ENCODE results near the gene ZNF329.
A peak's percentile ranks its signal among the peaks of the same experiment; 100 is the strongest.
"Not testable (repeated sequence)": the region's sequence is repeated elsewhere in the genome, so short reads cannot be mapped to it uniquely, and the experiment has no call there.

Gene ZNF329

DNA sequence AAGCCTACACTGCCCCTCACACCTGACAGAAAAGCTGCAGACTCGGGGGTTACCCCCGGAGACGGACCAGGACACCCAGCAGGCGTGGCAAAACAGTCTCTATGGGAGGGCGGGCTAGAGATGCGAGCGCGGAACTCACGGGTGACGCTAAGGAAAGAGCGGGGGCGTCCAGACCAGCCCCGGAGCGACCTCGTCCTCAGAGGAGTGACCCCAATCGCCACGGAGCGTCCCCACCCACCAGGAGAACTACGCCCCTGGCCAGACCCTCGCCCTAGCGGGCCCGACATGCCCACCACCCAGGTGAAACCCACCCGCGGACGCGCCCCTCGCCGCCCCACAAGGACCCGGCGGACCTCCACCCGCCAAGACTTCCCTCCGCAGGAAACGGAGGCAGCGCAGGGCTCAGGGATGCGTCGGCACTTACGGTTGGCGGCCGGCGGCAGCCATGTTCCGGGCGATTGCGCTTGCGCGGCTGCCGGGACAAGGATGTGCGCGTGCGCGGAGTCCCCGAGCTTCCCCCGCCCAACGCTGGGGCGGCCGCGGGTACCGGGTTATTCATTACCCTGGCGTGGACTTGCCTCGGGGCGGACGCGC lies at the start of gene ZNF329:
Gene ZNF329, minus strand, starts transcription at position 462 of the 594 bp plus-strand sequence. CDS start 21,286 bp downstream, outside the sequence.
- peak; percentile 91 for DNase-seq

DNA sequence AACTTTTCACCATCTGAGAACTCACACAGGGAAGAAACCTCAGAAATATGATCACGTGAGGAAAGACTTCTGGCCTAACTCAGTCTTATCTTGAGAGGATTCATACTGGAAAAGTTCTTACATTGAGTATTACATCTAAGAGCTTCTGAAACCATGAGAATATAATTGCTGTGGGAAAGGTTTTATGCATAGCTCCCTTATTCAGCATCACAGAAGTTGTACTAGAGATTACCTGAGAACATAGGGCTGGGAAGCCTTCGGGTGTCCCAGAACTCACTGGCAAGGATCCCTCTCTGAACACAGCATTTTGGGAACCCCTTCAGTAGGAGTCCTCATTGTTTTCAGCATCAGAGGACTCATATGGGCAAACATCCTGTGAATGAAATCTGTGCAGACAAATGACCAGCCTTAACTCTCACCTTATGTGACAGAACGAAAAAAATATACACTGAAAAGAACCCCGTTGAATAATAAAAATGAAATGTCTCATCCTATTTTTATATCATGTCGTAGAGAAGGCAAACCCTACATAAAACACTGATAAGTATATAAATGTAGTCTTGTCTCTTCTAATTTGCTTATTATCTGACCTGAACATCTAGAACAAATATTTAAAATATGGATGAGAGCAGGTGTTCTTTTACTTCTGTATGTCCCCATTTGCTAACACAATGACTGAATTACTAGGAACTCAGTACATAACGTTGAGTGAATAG lies 46.5 kb upstream of the ZNF329 start:
- no peak for DNase-seq

DNA sequence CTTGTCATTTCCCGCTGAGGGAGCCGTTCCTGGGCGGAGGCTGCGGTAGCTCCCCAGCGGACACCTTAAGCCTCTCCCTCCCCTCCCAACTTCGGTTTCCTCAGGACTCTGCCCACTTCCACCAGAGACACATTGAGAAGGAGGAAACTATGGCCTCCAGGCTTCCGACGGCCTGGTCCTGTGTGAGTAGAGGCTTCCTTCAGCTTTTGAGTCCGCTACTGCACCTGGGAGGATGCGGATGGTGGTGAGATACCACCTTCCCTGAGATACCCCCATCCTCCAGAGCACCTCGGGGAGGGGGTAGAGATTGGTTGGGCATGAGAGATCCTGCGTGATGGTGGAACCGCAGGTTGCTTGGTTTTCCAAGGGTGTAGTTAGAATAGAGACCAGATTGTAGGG lies 33.2 kb upstream of the ZNF329 start:
- no peak for DNase-seq

DNA sequence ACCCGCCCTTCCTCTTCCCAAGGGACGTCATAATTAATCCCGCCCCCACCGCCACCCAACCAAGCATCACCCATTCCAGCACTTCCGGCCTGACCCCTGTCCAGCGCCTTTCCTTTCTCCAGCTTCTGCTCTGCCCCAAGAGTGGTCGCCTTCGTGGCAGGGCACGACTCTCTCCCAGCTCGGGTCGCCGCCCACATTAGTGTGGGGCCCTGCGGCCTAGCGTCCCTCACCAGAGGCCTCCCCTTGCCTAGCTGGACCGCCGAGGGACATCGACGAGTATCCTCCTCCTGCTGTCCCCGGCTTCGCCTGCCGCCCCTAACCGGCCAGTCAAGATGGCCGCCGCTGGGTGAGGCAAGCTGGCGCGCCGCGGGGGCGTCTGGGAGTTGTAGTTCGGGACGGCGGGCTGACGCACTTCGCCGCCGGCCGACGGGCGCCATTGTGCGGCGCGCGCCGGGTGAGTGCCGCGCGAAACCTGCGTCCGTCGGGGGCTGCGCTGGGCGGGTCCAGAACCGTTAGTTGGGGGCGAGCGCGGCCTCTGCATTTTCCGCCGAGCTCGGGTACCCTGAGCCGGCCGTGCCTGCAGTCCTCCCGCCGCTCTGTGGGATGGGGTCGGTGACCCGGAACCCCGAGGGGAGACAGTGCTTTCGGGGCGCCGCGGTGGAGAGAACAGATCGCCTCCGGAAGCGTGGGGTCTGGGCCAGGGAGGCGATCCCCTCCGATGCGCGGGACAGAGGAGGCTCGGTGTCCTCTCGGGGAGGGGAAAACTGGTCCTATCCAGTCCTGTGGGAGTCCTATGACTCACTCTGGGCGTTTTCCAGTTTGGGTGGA lies 32.6 kb upstream of the ZNF329 start, which contains the start of gene ZNF274:
Gene ZNF274, plus strand, starts transcription at position 73 of the 828 bp plus-strand sequence. CDS start 905 bp downstream, outside the sequence.
- peak; percentile 89 for DNase-seq

DNA sequence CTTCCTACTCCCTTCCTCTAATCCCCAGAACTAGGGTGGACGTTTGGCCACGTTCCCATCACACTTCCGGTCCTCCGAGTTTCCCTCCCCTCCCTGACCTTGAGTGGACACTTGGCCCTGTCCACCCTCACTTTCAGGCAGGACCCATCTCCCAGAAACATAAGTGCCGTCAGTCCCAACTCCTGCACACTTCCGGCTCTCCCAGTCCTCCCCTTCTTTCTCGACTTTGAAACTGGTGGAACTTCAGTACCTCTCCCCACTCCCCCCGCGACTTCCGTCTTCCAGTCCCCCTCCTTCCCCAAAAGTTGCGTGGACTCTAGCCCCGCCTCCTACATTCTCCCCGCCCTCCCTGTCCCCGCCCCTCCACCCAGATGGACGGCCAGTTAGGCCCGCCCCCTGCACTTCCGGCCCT lies 32.0 kb upstream of the ZNF329 start:
- DNase-seq, result peak; percentile 72

DNA sequence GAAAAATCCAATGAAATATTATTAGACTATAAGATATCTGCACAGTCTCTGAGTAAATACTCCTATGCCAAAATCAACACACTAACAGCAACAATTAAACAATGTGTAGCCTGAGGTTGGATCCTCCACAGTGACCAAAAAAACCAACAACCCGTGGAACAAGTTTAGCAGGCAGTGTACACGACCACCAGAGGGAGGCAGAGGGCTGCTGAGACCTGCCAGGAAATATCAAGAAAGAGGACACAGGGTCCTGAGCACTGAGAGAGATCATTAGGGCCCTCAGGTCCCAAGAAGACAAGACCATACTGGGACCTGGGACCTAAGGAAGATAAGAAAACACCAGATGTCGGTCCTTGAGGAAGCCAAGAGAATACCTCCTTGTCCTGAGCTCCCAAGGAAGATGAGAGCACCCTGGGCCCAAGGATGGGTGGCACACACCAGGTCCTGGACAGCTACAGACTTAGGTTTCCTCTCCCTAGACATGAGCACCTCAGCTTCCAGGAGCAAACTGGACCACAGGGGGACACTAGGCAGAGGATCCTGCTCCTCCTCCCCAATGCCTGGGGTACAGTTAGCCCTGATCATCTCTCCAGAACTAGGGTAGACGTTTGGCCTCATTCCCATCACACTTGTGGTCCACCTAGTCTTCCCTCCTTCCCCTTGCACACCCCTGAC lies 31.4 kb upstream of the ZNF329 start:
- DNase-seq, result peak; percentile 50

DNA sequence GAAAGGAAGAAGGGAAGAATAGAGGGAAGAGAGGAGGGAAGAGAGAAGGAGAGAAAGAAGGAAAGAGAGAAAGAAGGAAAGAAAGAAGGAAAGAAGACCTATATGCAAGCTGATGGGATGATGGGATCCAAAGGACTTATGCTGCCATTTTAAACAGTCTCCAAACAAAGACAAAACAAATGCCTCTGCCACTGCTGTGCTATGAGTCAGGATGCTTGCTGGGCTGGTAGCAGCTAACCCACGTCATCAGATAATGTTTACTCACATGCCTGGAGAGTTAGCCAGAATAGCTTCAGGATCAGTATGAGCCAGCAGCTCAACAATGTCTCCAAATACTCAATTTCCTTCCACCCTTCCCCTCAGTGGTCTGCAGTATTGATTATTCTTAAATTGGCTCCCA lies 20.3 kb upstream of the ZNF329 start:
- no peak for DNase-seq

DNA sequence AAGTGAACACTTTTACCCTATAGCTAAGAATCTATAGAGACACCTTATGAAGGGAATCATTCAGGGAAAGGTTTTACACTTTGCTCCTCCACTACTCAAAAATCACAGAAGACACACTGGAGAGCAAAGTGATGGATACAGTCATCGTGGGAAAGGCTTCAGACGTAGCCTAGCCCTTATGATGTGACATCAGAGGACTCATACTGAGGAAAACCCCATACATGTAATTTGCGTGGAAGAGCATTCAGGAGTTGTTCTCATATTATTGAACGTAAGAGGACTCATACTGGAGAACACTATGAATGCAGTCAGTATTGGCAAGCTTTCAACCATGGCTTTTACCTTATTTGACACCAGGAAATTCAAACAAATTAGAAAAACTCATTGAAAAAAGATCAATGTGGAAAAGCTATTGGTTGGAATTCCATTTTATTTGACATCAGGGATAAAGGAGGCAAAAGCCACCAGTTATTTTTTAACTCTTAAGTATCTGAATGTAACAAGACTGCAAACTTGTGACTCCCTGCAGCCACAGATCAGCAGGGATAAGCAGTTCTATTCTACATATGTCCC lies 16.2 kb upstream of the ZNF329 start:
- DNase-seq, result no peak

DNA sequence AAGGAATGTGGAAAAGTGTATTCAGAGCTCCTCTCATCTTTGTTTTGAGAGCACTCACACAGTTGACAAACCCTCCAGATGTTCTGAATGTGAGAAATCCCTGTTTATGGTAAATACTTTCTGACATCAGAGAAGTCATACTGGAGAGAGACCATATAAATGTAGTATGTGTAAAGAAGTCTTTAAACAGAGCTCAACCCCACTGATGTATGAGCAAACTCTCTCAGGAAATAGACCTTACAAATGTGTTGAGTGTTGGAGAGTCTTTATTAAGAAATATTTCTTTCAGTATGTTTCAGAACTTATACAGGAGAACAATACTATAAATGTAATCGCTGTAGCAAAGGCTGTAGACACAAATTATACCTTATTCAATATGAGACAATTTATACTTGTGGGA lies 15.7 kb upstream of the ZNF329 start:
- DNase-seq, result no peak

DNA sequence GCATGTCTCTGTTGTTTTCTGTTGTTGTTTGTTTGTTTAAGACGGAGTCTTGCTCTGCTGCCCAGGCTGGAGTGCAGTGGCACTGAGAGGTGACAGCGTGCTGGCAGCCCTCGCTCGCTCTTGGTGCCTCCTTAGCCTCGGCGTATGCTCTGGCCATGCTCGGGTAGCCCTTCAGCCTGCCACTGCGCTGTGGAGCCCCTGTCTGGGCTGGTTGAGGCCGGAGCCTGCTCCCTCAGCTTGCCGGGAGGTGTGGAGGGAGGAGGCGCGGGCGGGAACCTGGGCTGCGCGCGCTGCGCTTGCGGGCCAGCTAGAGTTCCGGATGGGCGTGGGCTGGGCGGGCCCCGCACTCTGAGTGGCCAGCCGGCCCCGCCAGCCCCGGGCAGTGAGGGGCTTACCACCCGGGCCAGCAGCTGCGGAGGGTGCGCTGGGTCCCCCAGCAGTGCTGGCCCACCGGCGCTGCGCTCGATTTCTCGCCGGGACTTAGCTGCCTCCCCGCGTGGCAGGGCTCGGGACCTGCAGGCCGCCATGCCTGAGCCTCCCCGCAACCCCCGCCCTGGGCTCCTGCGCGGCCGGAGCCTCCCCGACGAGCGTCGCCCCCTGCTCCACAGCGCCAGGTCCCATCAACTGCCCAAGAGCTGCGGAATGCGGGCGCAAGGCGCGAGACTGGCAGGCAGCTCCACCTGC lies 6.6 kb upstream of the ZNF329 start:
- no peak for DNase-seq

DNA sequence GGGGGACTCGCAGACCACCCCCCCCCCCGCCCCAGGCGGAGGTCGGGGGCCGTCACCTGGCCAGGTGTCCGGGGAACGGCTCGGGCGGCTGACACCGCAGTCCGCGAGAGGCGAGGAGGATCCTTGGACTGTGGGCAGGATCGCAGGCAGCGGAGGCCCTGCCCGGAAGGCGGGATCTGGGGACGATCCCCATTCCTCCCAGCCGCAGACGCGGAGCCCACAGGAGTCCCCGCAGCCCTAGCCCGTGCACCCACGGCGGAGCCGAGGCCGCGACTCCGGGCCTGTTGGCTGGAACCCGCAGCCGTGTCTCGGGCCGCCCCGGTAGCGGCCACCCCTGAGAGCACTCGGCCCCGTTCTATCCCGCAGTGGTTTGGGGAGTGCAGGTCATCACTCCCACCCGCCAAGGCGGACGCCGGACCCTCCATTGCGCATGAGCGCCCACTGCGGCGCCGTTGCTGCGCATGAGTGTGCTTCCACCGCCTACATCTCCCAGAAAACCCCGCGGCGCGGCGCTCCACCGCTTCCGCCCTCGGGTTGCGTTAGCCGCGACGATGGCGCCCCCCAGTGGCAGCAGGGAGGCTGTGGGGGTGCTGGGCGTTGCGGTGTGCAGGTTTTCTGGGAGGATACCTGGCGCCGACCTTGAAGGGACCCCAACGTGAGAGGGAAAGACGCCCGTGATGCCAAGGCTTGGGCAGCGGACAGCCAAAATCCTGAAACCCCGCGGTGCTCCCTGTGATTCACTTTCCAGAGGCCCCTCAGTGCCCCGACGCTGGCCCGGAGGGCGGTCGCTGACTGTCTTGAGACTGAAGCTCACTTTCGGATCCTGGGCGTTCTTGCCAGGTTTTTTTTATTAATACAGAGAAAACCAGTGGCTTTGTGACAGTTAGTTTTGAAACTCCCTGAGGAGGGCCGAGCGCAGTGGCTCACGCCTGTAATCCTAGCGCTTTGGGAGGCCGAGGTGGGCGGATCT lies 4.4 kb upstream of the ZNF329 start:
- DNase-seq, result peak; percentile 99

DNA sequence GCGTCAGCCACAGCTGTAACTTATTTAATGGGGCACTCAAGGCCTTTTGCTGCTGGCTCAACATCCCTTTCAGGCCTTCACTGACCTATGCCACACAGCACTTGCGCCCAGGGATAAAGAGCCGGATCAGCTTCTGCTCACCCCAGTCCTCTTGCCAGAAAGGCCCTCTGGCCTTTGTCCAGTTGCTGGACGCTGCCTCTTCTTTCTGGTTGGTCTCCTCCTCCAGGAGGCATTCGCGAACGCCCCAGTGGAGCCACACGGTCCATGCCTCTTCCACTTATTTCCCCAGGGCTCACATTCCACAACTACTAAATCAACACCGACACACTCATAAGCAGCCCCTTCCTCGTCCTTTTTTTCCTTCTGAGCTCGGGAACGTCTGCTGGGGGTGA lies 3.7 kb upstream of the ZNF329 start:
- DNase-seq, result no peak

DNA sequence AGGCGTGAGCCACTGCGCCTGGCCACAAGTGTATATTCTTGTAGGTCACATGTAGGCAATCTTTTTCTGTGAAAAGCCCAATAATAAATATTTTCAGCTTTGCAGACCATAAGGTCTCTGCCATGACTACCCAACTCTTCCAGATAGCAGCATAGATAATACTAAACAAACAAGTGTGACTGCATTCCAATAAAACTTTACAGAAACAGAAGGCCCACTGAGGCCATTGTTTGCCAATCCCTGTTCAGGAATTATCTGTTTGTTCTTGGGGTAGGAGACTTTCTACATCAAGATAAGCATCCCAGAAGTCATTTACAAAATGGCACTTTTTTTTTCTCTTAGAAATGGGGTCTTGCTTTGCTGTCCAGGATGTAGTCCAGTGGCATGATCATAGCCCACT lies 2.8 kb upstream of the ZNF329 start:
- DNase-seq, result no peak

DNA sequence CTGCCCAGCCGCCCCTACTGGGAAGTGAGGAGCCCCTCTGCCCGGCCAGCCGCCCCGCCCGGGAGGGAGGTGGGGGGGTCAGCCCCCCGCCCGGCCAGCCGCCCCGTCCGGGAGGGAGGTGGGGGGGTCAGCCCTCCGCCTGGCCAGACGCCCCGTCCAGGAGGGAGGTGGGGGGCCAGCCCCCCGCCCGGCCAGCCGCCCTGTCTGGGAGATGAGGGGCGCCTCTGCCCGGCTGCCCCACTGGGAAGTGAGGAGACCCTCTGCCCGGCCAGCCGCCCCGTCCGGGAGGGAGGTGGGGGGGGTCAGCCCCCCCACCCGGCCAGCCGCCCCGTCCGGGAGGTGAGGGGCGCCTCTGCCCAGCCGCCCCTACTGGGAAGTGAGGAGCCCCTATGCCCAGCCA lies 3.1 kb downstream of the ZNF329 start:
- DNase-seq, result not testable (repeated sequence)

DNA sequence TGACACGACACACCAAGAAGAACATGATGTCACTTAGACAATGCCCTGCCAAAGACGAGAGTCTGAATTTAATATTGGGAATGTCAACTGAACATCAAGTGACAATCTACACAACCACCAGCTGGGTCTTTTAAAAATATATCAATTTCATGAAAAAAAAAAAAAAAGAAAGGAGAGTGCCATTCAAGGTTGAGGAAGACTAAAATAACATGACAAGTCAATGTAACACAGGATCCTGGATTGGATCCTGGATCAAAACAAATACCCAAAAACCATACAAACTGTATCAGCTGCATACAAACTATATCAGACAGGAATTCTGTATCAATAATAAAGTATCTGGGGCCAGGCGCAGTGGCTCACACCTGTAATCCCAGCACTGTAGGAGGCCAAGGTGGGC lies 4.7 kb downstream of the ZNF329 start:
- DNase-seq, result no peak

DNA sequence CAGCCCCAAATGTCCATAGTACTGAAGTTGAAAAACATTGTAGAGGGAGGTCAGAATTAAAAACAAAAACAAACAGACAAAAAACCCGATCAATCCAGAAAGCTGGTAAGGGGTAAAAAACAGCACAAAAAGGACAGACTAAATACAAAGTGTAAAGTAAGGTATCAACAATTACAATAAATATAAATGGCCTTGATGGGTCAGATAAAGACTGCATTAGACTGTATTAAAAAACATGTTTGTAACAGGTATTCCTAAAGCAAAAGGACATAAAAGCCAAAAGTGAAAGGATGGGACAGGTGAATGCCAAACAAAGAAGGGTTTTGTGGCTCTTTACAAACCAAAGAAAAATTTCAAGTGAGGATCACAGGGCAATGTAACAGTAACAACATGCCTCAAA lies 16.3 kb downstream of the ZNF329 start:
- DNase-seq, result no peak

DNA sequence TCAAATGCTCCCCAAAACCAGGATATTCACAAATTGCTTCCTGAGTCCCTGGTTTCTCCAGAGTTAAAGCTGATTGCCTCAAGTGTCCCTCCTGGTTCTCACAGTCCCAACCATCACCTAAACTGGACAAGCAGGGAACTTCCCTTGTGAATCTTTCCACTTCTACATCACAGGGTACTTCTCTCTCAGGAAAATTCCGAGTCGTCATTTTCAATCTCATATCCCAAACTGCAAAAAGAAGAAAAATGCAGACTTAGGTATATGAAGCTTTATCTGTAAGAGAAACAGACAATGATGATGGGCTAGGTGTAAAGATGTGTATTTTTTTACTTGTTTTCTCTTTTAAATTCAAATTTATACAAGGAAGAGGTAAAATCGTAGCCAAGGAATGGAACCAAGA lies 21.3 kb downstream of the ZNF329 start:
- DNase-seq, result no peak

DNA sequence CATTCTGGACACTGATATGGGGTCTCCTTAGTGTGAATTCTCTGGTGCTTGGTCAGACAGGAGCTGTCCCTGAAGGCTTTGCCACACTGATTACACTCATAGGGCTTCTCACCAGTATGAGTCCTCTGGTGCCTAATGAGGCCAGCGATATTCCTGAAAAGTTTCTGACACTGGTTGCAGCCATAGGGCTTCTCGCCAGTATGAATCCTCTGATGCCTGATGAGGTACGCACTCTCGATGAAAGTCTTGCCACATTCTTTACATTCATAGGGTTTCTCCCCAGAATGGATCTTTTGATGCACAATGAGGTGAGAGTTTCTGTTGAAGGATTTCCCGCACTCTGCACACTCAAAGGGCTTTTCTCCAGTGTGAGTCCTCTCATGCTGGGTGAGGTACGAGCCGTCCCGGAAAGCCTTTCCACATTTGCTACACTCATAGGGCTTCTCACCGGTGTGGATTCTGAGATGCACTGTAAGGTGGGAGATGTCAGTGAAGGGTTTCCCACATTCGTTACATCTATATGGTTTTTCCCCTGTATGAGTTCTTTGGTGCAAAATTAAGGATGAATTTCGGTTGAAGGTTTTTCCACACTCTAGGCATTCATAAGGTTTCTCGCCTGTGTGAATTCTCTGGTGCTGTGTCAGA lies 22.4 kb downstream of the ZNF329 start:
- no peak for DNase-seq

DNA sequence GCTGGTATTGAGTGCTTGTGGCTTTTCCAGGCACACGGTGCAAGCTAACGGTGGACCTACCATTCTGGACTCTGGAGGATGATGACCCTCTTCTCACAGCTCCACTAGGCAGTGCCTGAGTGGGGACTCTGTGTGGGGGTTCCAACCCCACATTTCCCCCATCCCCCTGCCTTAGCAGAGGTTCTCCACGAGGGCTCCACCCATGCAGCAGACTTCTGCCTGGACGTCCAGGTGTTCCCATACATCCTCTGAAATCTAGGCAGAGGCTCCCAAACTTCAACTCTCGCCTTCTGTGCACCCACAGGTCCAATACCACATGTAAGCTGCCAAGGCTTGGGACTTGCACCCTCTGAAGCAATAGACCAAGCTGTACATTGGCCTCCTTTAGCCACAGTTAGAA lies 27.2 kb downstream of the ZNF329 start:
- no peak for DNase-seq

DNA sequence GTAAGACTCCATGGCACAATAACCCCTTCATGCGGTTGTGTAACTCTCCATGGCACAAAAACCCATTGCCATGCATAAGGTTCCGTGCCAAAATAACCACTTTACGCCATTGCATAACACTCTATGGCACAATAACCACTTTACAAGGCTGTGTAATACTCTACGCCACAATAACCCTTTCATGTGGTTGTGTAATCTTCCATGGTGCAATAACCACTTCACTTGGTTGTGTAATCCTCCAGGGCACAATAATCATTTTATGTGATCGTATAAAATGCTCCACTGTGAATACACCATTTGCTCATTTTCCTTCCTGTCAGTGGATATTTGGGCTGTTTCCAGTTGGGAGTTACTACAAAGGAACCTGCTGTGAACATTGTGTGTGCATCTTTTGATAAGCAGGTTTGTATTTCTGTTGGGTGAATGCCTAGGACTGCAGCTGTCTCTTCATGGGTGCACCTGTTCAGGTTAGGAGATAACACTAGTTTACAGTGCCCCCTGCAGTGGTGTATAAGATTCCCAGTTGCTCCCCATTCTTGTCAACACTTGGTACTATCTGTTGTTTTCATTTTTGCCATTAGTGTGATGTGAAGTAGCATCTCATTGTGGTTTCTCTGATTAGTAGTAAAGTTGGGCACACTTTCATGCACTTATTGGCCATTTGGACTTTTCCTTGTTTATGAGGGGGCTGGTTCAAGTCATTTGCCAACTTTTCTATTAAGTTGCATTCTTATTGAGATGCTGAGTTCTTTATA lies 31.4 kb downstream of the ZNF329 start:
- no peak for DNase-seq

All from activated gamma-delta T cell treated with Interleukin-2 at 50 U/mL for 16 hours (primary cell).